Hepatic stellate cell (primary cell): ENCODE measurements around the gene EIF2S3B.
"Not testable (repeated sequence)": the region's sequence is repeated elsewhere in the genome, so short reads cannot be mapped to it uniquely, and the experiment has no call there.

Experiments used
- DNase-seq: peaks from one replicate; pipeline ENCODE4 v3.0.0; 2011; ENCODE audit warnings: low spot score

Gene EIF2S3B

GRCh38 chr12:10505620-10506019 lies at the start of gene EIF2S3B:
Gene EIF2S3B (plus strand): TSS chr12:10505890. CDS start chr12:10505903, 13 bp downstream.
- no peak for DNase-seq

DNA sequence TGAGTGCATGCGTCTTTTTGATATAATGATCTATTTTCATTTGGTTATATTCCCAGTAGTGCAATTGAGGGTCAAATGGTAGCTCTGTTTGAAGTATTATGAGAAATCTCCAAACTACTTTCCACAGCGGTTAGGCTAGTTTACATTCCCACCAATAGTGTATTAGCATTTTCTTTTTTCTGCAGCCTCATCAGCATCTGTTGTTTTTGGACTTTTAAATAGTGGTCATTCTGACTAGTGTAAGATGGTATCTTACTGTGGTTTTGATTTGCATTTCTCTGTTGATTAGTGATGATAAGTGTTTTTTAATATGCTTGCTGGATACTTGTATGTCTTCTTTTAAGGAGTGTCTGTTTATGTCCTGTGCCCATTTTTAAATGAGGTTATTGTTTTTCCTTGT lies 48.8 kb upstream of the EIF2S3B start:
- no peak for DNase-seq

GRCh38 chr12:10457760-10458159 lies 47.9 kb upstream of the EIF2S3B start:
- DNase-seq: no peak

DNA sequence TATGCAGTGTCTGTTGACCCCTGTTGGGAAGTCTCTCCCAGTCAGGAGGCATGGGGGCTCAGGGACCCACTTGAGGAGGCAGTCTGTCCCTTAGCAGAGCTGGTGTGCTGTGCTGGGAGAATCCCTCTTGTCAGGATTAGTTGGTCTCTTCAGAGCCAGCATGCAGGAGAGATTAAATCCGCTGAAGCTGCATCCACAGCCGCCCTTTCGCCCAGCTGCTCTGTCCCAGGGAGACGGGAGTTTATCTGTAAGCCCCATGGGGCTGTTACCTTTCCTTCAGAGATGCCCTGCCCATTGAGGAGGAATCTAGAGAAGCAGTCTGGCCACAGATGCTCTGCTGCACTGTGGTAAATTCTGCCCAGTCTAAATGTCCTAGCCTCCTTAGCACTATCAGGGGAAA lies 39.4 kb upstream of the EIF2S3B start:
- DNase-seq: no peak

DNA sequence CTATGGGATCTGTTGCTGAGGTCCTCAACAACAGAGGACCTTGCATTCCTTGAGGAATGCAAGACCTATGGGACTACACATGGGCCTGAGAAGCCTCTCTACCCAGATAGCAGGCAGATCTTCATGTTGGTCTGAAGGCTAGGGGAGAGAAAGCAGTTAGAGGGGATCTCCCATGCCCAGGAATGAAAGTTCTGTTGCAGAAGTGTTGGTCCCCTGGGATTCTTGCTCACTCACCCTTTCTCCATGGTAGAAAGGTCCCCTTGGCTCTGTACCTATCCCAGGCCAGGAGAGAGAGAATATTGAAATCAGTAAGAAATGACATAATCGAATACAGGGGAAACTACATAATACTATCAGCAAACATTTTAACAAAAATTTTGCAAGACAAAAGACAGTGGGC lies 36.0 kb upstream of the EIF2S3B start:
- DNase-seq: no peak

DNA sequence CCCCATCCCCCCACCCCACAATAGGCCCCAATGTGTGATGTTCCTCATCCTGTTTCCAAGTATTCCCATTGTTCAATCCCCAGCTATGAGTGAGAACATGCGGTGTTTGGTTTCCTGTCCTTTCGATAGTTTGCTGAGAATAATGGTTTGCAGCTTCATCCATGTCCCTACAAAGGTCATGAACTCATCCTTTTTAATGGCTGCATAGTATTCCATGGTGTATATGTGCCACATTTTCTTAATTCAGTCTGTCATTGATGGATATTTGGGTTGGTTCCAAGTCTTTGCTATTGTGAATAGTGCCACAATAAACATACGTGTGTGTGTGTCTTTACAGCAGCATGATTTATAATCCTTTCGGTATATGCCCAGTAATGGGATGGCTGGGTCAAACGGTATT lies 32.9 kb upstream of the EIF2S3B start:
- not testable (repeated sequence) for DNase-seq

- DNase-seq: not testable (repeated sequence)
These were observed 23.8 kb upstream of the EIF2S3B start for GRCh38 chr12:10481901-10482300.

- not testable (repeated sequence) for DNase-seq
These were observed 18.4 kb upstream of the EIF2S3B start for GRCh38 chr12:10487328-10487727.

DNA sequence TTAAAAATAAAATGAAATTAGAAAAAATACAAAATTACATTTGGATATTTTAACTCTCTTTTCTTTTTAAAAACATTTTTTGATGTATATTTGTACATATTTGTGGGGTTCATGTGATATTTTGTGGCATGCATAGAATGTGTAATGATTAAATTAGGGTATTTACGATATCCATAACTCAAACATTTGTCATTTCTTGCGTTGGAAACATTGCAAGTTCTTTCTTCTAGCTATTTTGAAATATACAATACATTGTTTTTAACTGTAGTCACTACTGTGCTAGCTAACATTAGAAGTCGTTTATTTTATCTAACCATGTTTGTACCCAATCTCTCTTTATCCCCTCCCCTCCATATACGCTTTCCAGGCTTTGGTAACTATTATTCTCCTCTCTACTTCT lies 13.9 kb upstream of the EIF2S3B start:
- no peak for DNase-seq

DNA sequence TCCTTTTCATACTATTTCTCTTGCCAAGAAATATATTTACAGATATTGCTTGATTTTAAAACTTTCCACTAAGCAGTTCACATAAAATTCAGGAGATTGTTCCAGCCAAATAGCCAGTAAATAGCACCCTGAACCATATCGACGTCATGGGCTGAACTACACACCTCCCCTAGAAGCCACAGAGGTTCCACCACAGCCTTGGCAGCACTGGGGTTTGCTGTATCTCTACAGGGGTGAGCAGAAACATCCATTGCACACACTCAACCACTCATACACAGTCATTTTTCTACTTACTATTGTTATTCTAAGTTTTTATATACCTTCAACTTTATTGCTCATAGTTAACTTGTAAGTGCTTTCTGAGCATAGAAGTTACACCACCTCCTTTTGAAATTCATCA lies 8.1 kb upstream of the EIF2S3B start:
- DNase-seq: no peak

- DNase-seq: no peak
These were observed 7.6 kb upstream of the EIF2S3B start for GRCh38 chr12:10498042-10498441.

DNA sequence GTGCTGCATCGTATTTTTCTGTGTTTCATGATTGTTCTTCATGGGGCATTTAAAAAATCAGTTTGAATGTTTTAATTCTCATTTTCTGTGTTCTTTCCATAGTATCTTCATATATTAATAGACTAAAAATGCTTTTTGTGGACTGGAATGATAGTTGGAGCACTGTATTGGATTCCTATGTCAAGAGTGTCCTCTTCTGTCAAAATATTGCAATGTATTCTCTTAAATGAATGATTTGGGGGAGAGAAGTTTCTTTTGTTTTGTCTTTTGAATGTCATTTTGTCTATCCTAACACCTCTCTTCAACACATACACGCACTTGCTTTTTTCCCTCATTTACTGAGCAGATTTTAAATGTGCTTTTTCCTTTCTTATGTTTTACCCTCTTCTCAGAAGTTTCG lies 4.7 kb upstream of the EIF2S3B start:
- no peak for DNase-seq

GRCh38 chr12:10503460-10503859 lies 2.2 kb upstream of the EIF2S3B start:
- DNase-seq: no peak

- no peak for DNase-seq
These were observed 6.2 kb downstream of the EIF2S3B start for GRCh38 chr12:10511756-10512355.

GRCh38 chr12:10512798-10513197 lies 7.1 kb downstream of the EIF2S3B start:
- DNase-seq: no peak

GRCh38 chr12:10521555-10521954 lies 15.9 kb downstream of the EIF2S3B start:
- no peak for DNase-seq

DNA sequence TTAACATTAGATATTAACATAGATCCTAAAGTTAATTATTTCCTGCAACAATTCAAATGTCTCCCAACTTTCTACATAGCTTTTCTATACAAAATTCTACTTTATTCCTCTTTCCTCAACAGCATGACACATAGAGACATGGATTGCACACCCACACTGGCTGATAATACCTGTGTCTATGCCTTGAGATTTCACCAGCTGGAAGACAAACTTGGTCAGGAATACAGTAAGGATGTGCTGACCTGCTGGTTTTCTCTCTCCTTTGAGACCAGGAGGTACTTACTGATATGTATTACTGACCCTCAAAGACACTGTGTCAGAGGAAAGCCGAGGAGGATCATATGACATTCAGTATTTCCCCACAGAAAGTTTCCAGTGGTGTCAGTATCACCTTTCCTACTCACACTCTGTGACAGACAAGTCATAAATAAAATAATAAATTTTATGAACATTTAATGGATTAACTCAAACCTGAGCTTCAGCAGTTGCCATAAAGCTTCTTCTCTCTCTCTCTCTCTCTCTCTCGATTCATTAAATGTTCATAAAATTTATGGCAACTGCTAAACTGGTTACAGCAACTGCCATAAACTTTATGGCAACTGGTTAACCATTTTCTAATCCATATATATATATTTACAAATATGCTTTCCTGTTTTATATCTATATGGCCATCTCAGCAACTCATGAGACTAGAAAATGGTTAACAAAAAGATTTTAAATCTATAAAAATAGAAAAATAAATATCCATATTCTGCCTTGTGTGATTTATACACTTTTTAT lies 22.7 kb downstream of the EIF2S3B start:
- DNase-seq: no peak

DNA sequence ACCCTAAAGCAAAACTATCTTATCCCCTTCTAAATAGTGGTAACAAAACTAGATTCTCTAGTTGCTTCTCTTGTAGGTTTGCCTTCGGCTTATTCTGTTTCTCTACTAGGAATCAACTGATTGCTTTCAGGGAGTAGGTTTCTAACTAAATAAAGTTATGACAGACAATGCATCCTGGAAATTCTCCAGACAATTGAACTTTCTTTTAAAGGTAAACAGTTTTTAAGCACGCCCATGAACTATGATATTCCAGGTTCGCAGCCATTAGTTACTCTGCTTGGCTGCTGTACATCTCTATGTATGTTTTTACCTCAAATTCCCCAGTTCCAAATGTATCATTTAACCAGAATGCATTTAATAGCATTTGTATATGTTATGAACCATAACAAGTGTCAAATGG lies 23.9 kb downstream of the EIF2S3B start:
- no peak for DNase-seq

GRCh38 chr12:10537721-10538120 lies 32.0 kb downstream of the EIF2S3B start:
- no peak for DNase-seq

DNA sequence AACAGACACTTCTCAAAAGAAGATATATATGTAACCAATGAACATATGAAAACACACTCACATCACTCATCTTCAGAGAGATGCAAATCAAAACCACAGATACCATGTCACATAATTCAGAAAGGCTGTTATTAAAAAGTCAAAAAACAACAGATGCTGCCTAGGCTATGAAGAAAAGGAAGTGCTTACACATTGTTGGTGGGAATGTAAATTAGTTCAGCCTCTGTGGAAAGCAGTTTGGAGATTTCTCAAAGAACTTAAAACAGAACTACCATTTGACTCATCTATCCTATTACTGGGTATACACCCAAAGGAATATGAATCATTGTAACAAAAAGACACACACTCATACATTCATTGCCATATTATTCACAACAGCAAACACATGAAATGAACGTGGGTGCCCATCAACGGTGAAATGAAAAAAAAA lies 35.1 kb downstream of the EIF2S3B start:
- no peak for DNase-seq

DNA sequence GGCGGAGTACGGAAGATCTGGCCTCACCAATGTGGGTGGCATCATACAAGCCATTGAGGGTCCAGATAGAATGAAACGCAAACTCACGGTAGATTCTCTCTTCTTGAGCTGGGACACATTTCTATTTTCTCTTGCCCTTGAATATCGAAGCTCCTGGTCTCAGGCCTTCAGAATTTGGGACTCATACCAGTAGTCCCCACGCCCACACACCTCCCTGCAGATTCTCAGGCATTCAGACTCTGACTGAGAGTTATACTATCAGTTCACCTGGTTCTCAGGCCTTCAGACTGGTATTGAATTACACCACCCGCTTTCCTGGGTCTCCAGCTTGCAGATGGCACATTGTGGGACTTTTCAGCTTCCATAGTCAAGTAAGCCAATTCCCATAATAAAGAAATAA lies 37.8 kb downstream of the EIF2S3B start:
- DNase-seq: no peak

GRCh38 chr12:10551375-10551774 lies 45.7 kb downstream of the EIF2S3B start:
- no peak for DNase-seq

GRCh38 chr12:10553148-10553547 lies 47.5 kb downstream of the EIF2S3B start:
- no peak for DNase-seq

DNA sequence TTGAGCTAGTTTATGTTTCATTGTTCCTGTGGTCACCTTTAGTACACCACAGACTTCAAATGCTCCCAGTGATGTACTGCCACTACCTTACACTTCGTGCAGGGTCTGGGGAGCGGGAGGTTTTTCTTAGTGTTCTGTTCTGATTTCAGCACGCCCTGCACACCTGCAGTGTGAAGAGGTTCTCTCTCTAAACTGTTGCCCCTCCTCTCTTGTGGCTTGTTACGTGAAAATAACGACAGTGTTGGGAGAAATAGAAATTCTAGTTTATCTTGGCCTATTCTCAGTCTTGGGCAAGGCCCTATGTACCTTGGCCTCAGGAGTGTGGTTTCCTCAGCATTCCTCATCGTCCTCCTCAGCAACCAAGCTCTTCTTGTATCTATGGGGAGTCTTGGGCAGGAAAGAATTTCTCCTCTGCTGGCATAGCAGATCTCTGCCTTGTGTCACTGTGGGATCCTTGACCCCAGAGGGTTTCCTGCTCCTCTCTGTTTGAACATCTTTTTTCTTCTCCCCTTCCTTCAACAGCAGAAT lies 48.6 kb downstream of the EIF2S3B start:
- no peak for DNase-seq
